Smooth muscle cell (in vitro differentiated cells): ENCODE measurements around the gene UBE2N. TPM values are rescaled to one million over a fixed set of nuclear protein-coding genes. Genes with fewer than 3 reads are reported as not detected.

ENCODE experiments used
- polyA plus RNA-seq: library from polyadenylated mRNA; unstranded; fragments of >200 nt; fragmentation: Nextera tagmentation; extraction: Ambion mirVana; gene quantifications from 2 replicates; pipeline ENCODE4 v1.2.1, GENCODE V29; 2016
- small RNA-seq: library from RNA; depleted of rRNA; stranded (forward); fragments of <200 nt; gene quantifications from one replicate; pipeline ENCODE3, GENCODE V24; 2014
- total RNA-seq: library from RNA; depleted of rRNA; stranded (reverse); fragments of >200 nt; gene quantifications from 2 replicates; pipeline ENCODE4 v1.2.3, GENCODE V29; 2014

UBE2N gene
- total and polyA plus RNA-seq, 2 experiments from 2014 or later = 61.3 to 111 TPM

Small RNAs within 50 kb of the gene (small RNA-seq; reads per million reads assigned to genes)
- not detected for gene RF00019

Other genes with a start within 250 kb of the UBE2N start
- 83.2 and 91.2 TPM in 2 replicates for gene NUDT4, start 64.0 kb downstream of the UBE2N start, total RNA-seq
- 49.4 and 53.9 TPM in 2 replicates for gene NUDT4, start 64.0 kb downstream of the UBE2N start, polyA plus RNA-seq
- 113 and 135 TPM in 2 replicates for gene MRPL42, start 25.6 kb upstream of the UBE2N start, total RNA-seq
- gene MRPL42, start 25.6 kb upstream of the UBE2N start, polyA plus RNA-seq = 82.8 and 85.5 TPM in 2 replicates
- gene SOCS2, start 130.7 kb upstream of the UBE2N start, total RNA-seq = 18.6 and 20.1 TPM in 2 replicates
- 4.9 and 10.8 TPM in 2 replicates for gene SOCS2, start 130.7 kb upstream of the UBE2N start, polyA plus RNA-seq
- gene CRADD, start 235.4 kb upstream of the UBE2N start, total RNA-seq = 16.8 and 28.6 TPM in 2 replicates
- gene CRADD, start 235.4 kb upstream of the UBE2N start, polyA plus RNA-seq = 10.7 and 18.6 TPM in 2 replicates